DMS53 treated with DMSO at 0.1 percent for 48 hours (cell line): ENCODE data around the gene B2M.
"Not testable (repeated sequence)": the region's sequence is repeated elsewhere in the genome, so short reads cannot be mapped to it uniquely, and the experiment has no call there.

Experiments used
- DNase-seq: peaks from one replicate; lab custom pipeline; 2025; ENCODE audit not compliant: unreplicated experiment; lab: John Stamatoyannopoulos, UW

B2M gene

DNA sequence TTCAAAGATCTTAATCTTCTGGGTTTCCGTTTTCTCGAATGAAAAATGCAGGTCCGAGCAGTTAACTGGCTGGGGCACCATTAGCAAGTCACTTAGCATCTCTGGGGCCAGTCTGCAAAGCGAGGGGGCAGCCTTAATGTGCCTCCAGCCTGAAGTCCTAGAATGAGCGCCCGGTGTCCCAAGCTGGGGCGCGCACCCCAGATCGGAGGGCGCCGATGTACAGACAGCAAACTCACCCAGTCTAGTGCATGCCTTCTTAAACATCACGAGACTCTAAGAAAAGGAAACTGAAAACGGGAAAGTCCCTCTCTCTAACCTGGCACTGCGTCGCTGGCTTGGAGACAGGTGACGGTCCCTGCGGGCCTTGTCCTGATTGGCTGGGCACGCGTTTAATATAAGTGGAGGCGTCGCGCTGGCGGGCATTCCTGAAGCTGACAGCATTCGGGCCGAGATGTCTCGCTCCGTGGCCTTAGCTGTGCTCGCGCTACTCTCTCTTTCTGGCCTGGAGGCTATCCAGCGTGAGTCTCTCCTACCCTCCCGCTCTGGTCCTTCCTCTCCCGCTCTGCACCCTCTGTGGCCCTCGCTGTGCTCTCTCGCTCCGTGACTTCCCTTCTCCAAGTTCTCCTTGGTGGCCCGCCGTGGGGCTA lies at the start of gene B2M, which contains the start of gene PATL2:
Gene B2M (plus strand): TSS at position 422 of the 647 bp plus-strand sequence. CDS start 30 bp downstream, at position 452.
Gene PATL2 (minus strand): TSS at position 228 of the 647 bp plus-strand sequence. CDS start 34,833 bp downstream, outside the sequence.
- DNase-seq: peak; percentile 88

DNA sequence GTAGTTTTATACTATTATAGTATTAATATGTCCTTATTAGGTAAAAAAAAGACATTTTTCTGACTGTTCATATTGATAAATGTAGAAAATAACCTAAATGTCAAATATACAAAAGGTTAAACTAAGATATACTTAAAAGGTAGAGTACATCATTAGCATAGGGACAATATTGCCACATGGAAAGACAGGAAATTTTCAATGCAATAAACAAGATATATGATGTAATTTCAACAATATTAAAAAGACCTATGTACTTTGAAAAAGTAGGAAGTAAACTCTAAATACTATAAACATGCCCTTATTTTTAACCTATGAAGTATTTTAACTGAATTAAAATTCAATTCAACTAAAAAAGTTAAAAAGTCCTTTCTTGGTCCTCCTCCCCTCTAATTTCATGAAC lies 49.7 kb upstream of the B2M start:
- DNase-seq: no peak

DNA sequence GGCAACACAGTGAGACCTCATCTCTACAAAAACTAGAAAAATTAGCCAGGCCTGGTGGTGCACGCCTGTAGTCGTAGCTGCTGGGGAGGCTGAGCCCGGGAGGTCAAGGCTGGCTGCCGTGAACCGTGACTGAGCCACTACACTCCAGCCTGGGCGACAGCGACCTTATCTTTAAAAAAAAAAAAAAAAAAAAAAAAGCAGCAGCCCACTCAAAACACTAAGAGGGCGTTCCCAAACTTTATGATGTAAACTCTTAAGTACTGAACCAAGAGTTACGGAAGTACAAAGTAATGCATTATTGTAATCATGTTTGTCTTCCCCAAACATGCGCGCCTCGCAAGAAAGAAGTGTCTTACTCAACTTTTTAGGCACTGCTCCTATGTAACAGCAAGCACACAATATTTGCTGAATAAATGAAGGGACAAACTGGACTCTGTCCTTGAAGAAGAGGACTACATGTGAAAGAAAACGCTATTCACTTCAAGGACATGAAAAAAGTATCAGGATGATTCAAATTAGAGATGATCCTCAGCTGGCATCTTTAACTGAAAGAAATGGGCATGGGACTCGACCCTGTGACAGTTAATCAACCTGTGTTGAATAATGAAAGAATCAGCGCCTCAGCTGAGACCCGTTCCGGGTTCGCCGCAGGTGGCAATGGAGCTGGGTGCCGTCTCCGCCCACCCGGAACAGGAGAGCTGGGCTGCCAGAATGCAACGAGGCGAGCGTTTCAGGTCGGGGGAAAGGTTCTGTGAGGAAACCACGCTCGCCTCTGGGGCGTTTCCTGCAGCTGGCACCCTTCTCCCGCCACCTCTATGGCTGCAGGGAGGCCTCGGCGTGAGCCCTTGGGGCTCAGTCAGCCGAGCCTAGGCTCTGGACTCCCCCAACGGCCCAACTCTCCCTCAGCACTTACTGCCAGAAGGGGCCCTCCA lies 48.6 kb upstream of the B2M start:
- DNase-seq: peak; percentile 43

DNA sequence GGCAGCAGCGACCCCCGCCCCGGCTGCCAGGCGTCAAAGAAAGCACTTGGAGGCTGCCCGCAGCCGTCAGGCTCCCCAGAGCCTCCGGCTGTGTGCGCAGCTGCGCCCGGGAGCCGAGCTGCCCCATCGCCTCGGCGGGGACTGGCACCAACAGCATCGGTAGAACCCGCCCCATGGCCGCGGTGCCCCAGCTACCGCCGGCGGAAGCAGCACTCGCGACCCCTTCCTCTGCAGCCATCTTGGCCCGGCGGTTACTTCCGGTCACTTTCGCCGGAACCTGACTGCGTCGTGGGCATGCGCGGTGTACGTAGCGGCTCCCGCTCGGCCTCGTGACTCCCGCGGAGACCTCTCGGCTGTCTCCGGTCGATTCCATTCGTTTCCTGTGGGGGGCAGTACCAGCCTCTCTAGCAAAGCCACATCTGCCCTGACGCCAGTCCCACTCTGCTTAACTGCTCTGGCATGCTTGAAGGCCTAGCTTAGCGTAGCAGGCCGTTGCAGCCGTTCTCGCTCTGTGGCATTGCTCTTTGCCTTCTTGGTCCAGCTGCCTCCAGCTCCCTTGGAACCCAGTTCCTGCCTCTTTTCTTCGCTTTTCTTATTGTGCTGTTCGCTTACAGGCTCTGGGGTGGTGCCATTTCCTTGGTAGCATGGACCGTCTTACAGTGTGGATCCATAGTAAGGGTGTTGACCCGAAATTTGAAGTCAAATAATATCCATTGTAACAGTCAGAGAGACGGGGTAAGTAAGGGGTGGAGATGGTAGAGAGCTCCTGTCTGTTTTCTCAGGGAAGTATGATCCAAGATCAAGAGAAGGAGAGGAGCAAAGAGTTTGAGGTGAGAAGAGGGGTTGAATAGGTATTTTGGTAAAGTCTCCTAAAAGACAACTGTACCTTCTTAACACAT lies 47.7 kb upstream of the B2M start, which contains the start of gene SPG11:
Gene SPG11 (minus strand): TSS at position 253 of the 899 bp plus-strand sequence. CDS start 15 bp downstream, at position 238.
- DNase-seq: peak; percentile 93

DNA sequence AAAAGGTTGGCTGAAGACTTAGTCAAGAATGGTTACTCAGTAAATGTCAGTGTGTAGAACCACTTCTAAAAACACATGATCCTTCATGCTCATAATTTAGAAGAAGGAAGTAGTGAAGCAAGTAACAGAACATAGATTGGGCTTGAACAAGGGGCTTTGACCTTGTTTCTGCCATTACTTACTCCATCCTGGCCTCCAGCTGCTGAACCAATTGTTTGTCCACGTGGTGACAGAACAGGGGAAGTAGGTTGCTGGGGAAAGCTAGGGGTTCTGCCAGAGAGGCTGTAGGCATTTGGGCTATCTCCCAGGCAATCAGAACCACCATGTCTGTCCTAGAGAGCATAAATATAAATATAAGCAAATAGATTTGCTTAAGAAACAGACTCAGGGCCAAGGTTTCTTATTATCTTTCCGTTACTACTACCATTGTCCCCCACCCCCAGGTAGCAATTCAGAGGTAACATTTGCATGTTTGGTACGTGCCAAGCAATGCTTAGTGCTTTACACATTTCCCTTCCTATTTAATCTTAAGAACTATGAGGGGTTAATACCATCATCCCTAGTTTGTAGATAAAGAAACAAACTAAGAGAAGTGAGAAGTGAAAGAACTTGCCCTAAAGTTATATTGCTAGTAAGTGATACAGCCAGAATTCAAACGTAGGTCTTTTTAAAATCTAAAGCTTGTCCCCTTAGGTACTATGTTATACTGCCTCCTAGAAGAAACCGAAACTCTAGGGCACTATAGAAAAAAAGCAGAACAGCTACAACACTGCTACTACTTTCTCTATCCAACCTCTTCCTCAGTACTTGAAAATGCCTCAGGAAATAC lies 44.9 kb upstream of the B2M start:
- no peak for DNase-seq

DNA sequence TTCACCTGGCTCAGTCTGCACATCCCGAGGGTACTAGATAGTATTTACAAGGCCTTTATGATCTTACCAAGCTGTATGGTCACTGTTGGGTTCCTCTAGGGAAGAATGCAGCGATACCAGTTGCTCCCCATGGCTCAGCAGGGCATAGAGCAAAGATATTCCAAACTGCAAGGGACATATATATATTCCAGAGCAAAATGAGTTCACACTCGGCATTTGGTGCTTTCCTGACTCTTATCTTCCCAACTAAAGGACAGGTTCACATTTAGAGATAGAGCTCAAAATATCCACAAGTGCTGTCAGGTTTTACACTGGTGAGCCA lies 44.3 kb upstream of the B2M start:
- no peak for DNase-seq

DNA sequence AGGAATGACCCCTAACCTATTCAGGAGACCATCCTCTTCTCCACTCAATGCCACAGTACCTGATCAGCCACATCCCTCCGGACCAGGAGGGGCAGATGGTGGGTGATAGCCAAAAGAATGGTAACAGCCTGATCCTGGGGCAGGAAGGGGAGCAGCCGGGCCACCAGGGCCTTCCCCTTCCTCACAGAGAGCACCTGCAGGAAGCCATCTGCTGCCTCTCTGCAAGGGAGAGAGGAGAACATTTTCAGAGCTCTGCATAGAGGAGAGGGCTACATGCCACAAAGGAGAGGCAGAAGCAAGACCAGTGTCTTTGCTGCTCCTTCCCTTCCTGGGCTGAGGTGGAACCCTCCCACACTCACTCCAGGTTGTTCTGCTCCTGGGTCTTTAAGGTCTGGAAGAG lies 42.4 kb upstream of the B2M start:
- no peak for DNase-seq

DNA sequence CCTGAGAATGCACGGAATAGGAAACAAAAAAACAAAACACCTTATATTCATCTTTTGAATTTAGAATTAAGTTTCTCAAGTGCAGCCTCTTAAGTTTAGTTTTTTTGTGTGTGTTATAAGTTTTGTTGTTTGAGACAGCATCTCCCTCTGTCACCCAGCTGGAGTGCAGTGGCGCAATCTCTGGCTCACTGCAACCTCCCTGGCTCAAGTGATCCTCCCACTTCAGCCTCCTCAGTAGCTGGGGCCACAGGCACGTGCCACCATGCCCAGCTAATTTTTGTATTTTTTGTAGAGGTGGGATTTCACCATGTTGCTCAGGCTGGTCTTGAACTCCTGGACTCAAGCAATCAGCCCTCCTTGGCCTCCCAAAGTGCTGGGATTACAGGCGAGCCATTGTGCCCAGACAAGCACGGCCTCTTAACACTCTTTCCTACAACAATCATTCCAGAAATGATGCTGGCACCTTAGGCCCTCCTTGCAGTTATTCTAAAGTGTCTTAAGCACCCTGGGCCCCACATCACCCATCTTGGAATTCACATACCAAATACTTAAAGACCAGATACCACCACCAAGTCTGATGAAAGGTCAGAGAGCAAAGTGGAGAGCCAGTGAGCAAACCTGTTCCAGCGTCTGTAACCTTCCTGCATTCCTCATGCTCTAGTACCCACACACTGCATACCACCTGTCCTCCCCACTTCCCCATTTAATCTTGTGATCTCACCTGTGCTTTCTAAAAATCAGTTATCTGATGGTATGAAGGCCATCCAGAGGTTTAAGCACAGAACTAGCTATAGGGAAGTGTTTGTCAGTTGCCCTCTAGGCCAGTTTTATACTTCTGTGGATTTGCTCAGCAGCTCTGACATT lies 41.0 kb upstream of the B2M start:
- no peak for DNase-seq

DNA sequence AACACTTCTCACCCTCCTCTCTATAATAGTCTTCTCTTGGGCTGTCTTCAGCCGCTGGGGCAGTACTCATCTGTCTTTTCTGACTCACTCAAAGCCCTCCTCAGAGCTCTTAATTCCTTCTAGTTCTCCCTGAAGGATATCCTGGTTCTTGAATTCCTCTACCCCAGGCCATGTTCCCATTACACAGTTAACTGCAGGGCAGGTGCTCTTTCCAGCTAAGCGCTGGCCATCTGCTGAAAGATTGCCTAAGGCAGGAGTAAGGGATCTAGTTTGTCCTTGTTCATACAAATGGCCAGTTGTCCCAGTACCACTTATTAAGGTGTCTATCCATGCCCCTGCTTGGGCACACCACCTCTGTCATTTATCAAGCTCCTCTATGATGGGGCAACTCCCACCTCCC lies 37.7 kb upstream of the B2M start:
- DNase-seq: no peak

DNA sequence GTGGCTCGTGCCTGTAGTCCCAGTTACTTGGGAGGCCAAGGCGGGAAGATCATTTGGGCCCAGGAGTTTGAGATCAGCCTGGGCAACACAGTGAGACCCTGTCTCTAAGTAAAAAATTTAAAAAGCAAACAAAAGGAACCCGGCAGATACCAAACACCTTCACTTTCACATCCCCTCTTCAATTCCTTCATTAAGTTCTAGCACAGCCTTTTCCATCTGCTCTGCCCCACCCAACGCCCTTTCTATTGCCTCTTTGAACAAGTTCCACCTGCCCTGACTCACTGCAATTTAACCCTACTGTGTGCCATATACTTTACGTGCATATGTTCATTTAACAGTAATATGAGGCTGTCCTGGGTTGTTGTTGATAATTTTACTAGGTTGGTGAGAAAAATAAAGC lies 35.4 kb upstream of the B2M start:
- no peak for DNase-seq

DNA sequence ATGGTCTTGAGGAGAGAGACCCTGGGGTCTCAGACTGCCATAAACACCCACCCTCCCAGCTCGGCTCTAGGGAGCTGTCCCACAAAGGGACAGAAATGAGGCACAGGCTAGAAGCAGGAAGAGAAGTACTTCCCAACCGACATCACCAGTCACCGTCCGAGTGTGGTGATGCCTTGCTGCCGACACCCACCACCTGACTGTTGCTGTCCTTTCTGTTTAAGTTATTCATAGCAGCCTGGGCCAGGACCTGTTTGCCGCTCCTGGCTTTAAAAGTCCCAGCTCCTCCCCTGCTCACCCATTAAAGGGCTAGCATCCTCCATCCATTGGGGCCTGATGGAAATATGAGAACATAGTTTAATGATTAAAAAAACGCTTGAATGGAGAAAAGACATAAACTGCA lies 34.6 kb upstream of the B2M start:
- no peak for DNase-seq

DNA sequence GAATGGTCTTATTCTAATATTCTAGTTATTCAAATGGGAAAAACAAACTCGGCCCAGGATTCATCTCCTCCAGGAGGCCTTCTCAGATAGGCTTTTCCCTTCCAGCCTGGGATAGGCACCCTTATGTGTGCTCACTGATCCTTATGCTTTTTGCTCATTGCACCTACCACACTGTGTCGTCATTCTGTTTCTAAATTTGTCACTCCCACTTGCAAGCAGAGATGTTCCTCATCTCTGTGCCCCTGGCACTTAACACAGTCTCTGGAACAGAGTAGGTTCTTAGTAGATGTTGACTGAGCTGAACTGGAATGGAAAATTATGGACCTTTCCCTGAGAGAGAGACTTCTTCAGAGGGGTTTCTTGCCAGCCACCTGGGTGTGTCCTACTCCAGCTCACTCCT lies 29.1 kb upstream of the B2M start:
- DNase-seq: no peak

DNA sequence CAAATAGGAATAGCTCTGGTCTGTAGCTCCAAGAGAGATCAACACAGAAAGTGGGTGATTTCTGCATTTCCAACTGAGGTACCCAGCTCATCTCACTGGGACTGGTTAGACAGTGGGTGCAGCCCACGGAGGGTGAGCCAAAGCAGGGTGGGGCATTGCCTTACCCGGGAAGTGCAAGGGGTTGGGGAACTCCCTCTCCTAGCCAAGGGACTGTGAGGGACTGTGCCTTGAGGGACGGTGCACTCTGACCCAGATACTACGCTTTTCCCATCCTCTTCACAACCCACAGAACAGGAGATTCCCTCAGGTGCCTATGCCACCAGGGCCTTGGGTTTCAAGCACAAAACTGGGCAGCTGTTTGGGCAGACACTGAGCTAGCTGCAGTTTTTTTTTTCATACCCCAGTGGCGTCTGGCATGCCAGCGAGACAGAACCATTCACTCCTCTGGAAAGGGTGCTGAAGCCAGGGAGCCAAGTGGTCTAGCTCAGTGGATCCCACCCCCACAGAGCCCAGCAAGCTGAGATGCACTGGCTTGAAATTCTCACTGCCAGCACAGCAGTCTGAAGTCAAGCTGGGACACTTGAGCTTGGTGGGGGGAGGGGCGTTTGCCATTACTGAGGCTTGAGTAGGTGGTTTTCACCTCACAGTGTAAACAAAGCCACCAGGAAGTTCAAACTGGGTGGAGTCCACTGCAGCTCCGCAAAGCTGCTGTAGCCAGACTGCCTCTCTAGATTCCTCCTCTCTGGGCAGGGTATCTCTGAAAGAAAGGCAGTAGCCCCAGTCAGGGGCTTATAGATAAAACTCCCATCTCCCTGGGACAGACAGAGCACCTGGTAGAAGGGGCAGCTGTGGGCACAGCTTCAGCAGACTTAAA lies 28.3 kb upstream of the B2M start:
- peak; percentile 50 for DNase-seq

DNA sequence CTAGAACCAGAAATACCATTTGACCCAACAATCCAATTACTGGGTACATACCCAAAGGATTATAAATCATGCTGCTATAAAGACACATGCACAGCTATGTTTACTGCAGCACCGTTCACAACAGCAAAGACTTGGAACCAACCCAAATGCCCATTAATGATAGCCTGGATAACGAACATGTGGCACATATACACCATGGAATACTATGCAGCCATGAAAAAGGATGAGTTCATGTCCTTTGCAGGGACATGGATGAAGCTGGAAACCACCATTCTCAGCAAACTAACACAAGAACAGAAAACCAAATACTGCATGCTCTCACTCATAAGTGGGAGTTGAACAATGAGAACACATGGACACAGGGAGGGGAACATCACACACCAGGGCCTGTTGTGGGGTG lies 22.0 kb upstream of the B2M start:
- DNase-seq: not testable (repeated sequence)

DNA sequence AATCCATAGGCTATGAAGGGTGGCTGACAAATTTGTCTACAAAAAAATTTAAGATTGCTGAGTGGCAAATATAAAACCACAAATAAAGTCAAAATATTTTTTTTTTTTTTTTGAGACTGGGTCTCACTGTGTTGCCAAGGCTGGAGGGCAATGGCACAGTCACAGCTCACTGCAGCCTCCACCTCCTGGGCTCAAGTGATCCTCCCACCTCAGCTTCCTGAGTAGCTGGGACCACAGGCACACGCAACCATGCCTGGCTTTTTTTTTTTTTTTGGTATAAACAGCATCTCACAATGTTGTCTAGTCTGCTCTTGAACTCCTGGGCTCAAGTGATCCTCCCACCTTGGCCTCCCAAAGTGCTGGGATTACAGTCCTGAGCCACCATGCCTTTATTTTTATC lies 21.1 kb upstream of the B2M start:
- DNase-seq: not testable (repeated sequence)

DNA sequence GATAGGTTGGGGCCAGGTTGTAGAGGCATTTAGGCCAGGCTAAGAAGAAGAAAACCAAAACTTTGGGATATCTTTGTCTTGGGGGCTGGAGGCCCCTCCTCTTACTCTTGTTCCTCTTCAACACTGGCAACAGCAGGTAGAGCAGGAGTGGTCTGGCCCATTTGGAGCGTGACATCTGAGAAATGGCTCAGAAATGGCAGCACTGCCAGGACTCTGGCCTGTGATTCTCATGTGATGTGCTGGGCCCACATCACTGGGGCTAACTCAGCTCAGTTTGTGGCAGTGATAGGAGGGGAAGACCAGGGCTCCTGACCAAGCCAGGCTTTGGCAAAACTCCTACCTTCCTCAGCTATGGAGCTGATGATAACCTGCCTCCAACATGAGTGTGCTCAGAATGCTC lies 18.7 kb upstream of the B2M start:
- DNase-seq: no peak

DNA sequence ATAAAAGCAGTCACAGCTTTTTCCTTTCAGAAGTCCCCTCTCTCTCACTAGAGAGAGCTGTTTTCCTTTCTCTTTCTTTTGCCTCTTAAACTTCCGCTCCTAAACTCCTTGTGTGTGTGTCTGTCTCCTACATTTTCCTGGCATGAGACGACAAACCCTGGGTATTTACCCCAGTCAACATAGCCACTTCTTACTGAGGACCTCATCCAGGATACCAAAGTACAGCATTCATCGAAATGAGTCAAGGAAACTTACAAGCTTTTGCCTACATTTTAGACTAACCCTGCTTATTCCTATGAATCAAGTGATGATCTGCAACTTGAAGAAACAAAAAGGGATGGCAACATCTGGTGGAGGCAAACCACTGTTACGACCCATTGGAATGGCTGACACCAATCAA lies 16.9 kb upstream of the B2M start:
- DNase-seq: no peak

DNA sequence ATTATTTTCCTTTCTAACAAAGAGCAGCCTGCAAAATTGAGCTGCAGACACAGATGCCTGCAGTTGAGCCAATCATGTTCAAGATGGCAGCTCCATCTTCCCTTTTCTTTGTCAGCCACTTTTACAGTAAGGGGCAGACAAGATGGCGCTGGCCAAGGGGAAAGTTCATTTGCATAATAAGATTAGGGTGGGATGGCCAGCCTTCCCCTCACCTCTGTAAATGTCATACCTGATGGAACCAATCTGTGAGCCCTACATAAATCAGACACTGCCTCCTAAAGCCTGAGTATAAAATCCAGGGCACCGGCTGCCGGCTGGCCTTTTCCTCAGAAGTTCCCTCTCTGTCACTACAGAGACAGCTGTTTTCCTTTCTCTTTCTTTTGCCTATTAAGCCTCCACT lies 16.0 kb upstream of the B2M start:
- no peak for DNase-seq
